H9 (cell line): Measurements from ENCODE around the gene IGFLR1. TPM values are rescaled to one million over a fixed set of nuclear protein-coding genes. Genes with fewer than 3 reads are reported as not detected.

Experiments used
- DNase-seq: peaks from one replicate; pipeline ENCODE4 v3.0.0-alpha.2; 2017
- H2AFZ ChIP-seq: one replicate; pipeline ENCODE4 v1.6.1; 2013; ENCODE audit warnings: mild to moderate bottlenecking, low read length, control low read depth, moderate library complexity
- H2AK5ac ChIP-seq: 2 replicates; pipeline ENCODE4 v1.6.1; 2013; ENCODE audit warnings: low read length, control low read depth, mixed read lengths; ENCODE audit not compliant: insufficient read length
- H2BK120ac ChIP-seq: one replicate; pipeline ENCODE4 v1.6.1; 2013; ENCODE audit warnings: low read depth, mild to moderate bottlenecking, low read length, control low read depth, inconsistent platforms; ENCODE audit not compliant: poor library complexity, severe bottlenecking
- H2BK12ac ChIP-seq: 2 replicates; pipeline ENCODE4 v1.6.1; 2013; ENCODE audit warnings: low read length, control low read depth, mixed read lengths, low read depth; ENCODE audit not compliant: insufficient read length
- H2BK15ac ChIP-seq: 2 replicates; pipeline ENCODE4 v1.6.1; 2013; ENCODE audit warnings: low read depth, low read length, control low read depth
- H2BK20ac ChIP-seq: one replicate; pipeline ENCODE4 v1.6.1; 2013; ENCODE audit warnings: low read depth, mild to moderate bottlenecking, low read length, control low read depth, inconsistent platforms; ENCODE audit not compliant: poor library complexity, severe bottlenecking
- H2BK5ac ChIP-seq: 2 replicates; pipeline ENCODE4 v1.6.1; 2013; ENCODE audit warnings: low read length, control low read depth, mixed read lengths; ENCODE audit not compliant: insufficient read length
- H3K14ac ChIP-seq: 2 replicates; pipeline ENCODE4 v1.6.1; 2013; ENCODE audit warnings: low read length, control low read depth; ENCODE audit not compliant: insufficient read depth
- H3K18ac ChIP-seq: 2 replicates; pipeline ENCODE4 v1.6.1; 2013; ENCODE audit warnings: low read depth, mild to moderate bottlenecking, mixed read lengths, low read length, control low read depth; ENCODE audit not compliant: insufficient read length
- H3K23ac ChIP-seq: 2 replicates; pipeline ENCODE4 v1.6.1; 2013; ENCODE audit warnings: low read length, control low read depth, mixed read lengths, low read depth; ENCODE audit not compliant: insufficient read length
- H3K23me2 ChIP-seq: 2 replicates; pipeline ENCODE4 v1.6.1; 2013; ENCODE audit warnings: low read depth, mild to moderate bottlenecking, mixed read lengths, low read length, control low read depth; ENCODE audit not compliant: insufficient read length, poor library complexity, severe bottlenecking
- H3K27ac ChIP-seq: 2 replicates; pipeline ENCODE4 v1.5.1; 2013; ENCODE audit warnings: low read length, control low read depth, mixed read lengths, low read depth; ENCODE audit not compliant: insufficient read length
- H3K27me3 ChIP-seq: 2 replicates; pipeline ENCODE4 v1.6.1; 2013; ENCODE audit warnings: low read length, control low read depth, inconsistent platforms; ENCODE audit not compliant: insufficient read depth
- H3K4ac ChIP-seq: 2 replicates; pipeline ENCODE4 v1.6.1; 2013; ENCODE audit warnings: low read depth, mild to moderate bottlenecking, control low read depth, inconsistent platforms, low read length, moderate library complexity
- H3K4me1 ChIP-seq: 2 replicates; pipeline ENCODE4 v1.6.1; 2013; ENCODE audit warnings: low read length, control low read depth, inconsistent platforms; ENCODE audit not compliant: insufficient read depth
- H3K4me2 ChIP-seq: 2 replicates; pipeline ENCODE4 v1.6.1; 2013; ENCODE audit warnings: low read length, control low read depth, mixed read lengths; ENCODE audit not compliant: insufficient read length, insufficient read depth
- H3K56ac ChIP-seq: 2 replicates; pipeline ENCODE4 v1.6.1; 2013; ENCODE audit warnings: low read depth, mild to moderate bottlenecking, mixed read lengths, low read length, control low read depth; ENCODE audit not compliant: insufficient read length
- H3K79me1 ChIP-seq: 2 replicates; pipeline ENCODE4 v1.6.1; 2013; ENCODE audit warnings: low read depth, mild to moderate bottlenecking, moderate library complexity, low read length, control low read depth, inconsistent platforms; ENCODE audit not compliant: insufficient read depth, poor library complexity, severe bottlenecking
- H3K79me2 ChIP-seq: 2 replicates; pipeline ENCODE4 v1.6.1; 2013; ENCODE audit warnings: low read length, control low read depth, inconsistent platforms; ENCODE audit not compliant: insufficient read depth
- H3K9ac ChIP-seq: 2 replicates; pipeline ENCODE4 v1.6.1; 2013; ENCODE audit warnings: low read length, control low read depth, mixed read lengths; ENCODE audit not compliant: insufficient read length; ENCODE audit errors: extremely low read depth
- H3K9me3 ChIP-seq: one replicate; pipeline ENCODE4 v1.6.1; 2013; ENCODE audit warnings: low read depth, low read length, inconsistent platforms; ENCODE audit not compliant: control insufficient read depth
- H3T11ph ChIP-seq: one replicate; pipeline ENCODE4 v1.6.1; 2013; ENCODE audit warnings: mild to moderate bottlenecking, low read length, control low read depth, inconsistent platforms
- H4K20me1 ChIP-seq: one replicate; pipeline ENCODE4 v1.6.1; 2013; ENCODE audit not compliant: control insufficient read depth, insufficient read length, insufficient read depth
- H4K5ac ChIP-seq: 2 replicates; pipeline ENCODE4 v1.6.1; 2013; ENCODE audit warnings: low read depth, mild to moderate bottlenecking, mixed read lengths, low read length, control low read depth; ENCODE audit not compliant: insufficient read length
- H4K8ac ChIP-seq: replicated peaks from 2 replicates; pipeline ENCODE4 v1.6.1; 2013; ENCODE audit warnings: low read length, control low read depth, mixed read lengths, low read depth; ENCODE audit not compliant: insufficient read length
- H4K91ac ChIP-seq: 2 replicates; pipeline ENCODE4 v1.6.1; 2013; ENCODE audit warnings: low read depth, mild to moderate bottlenecking, moderate library complexity, mixed read lengths, low read length, control low read depth; ENCODE audit not compliant: insufficient read length
- H3K27ac Mint-ChIP-seq, 3 experiments: 2 replicates in 2 of 3; 3 replicates in 1 of 3; pipeline ENCODE4 v1.8.0; 2020 to 2021; ENCODE audit warnings: mixed read lengths in 3 of 3, mild to moderate bottlenecking in 1 of 3, moderate library complexity in 1 of 3
- H3K27me3 Mint-ChIP-seq: 2 replicates; pipeline ENCODE4 v1.8.0; 2021; ENCODE audit warnings: low read depth, mild to moderate bottlenecking, moderate library complexity, mixed read lengths
- H3K36me3 Mint-ChIP-seq, 3 experiments: 2 replicates in 2 of 3; 3 replicates in 1 of 3; pipeline ENCODE4 v1.8.0; 2020 to 2021; ENCODE audit warnings: low read depth in 3 of 3, mixed read lengths in 3 of 3; ENCODE audit not compliant: insufficient read depth in 1 of 3
- H3K4me1 Mint-ChIP-seq, 2 experiments: 2 replicates each; pipeline ENCODE4 v1.8.0; 2020; ENCODE audit warnings: mixed read lengths in 2 of 2
- H3K4me3 Mint-ChIP-seq, 2 experiments: 2 replicates in 1 of 2; 3 replicates in 1 of 2; pipeline ENCODE4 v1.8.0; 2020 to 2021; ENCODE audit warnings: mild to moderate bottlenecking in 2 of 2, mixed read lengths in 2 of 2, moderate library complexity in 1 of 2
- H3K9me3 Mint-ChIP-seq, 2 experiments: 2 replicates in 1 of 2; 3 replicates in 1 of 2; pipeline ENCODE4 v1.8.0; 2020; ENCODE audit warnings: mild to moderate bottlenecking in 2 of 2, mixed read lengths in 2 of 2, moderate library complexity in 1 of 2
- CTCF ChIP-seq: fragments of 200-600 bp; sonication (generic); conservative IDR thresholded peaks from 3 replicates; pipeline ENCODE4 v1.8.0; 2021; ENCODE audit warnings: antibody characterized with exemption, mild to moderate bottlenecking
- WGBS: extraction: QIAGEN DNeasy Blood & Tissue Kit; methylation state at CpG from one replicate; pipeline ENCODE4 v1.1.7; 2013; ENCODE audit warnings: missing lambda C conversion rate, low lambda C conversion rate, mixed read lengths; ENCODE audit not compliant: insufficient read length; ENCODE audit errors: extremely low coverage; 5-methylcytosine and 5-hydroxymethylcytosine counted together
- total RNA-seq: library from RNA; stranded (reverse); gene quantifications from 2 replicates; pipeline ENCODE4 v1.2.1, GENCODE V29; 2021

Gene IGFLR1
- total RNA-seq, 1 experiment from 2014 or later, result 2.9 TPM

GRCh38 chr19:35751839-35752745, 9.8 kb upstream of the IGFLR1 start:
- Histone ChIP-seq H2BK5ac (no peak overlapping the region), H3K79me1 (no peaks in the 10 kb centered on the region), H3K9me3 (no peaks in the 10 kb centered on the region), H3K56ac (no peak overlapping the region), H3K4me1 (no peaks in the 10 kb centered on the region), H3K18ac (no peak overlapping the region), H2AK5ac (no peak overlapping the region), H3K4me2 (no peak overlapping the region), H3K14ac (no peak overlapping the region), H3K27ac (no peak overlapping the region), H3K4ac (no peak overlapping the region), H2BK20ac (no peak overlapping the region), H3K23me2 (peaks cover 13% of the 10 kb centered on the region), H4K8ac (no peak overlapping the region), H3K9ac (no peak overlapping the region), H2BK15ac (no peak overlapping the region), H4K5ac (no peak overlapping the region), H2BK120ac (no peak overlapping the region), H2BK12ac (no peak overlapping the region), H3K79me2 (no peaks in the 10 kb centered on the region), H3K27me3 (no peaks in the 10 kb centered on the region), H3K23ac (no peak overlapping the region), H4K91ac (no peak overlapping the region), H3T11ph (no peak overlapping the region), H2AFZ (no peak overlapping the region), H4K20me1 (no peaks in the 10 kb centered on the region)
- DNase-seq, result no peak
- Mint-ChIP-seq H3K27ac (no peak overlapping the region), H3K4me1 (peaks cover 15 to 23% of the 10 kb centered on the region in 2 experiments), H3K4me3 (no peak overlapping the region), H3K9me3 (no peaks in the 10 kb centered on the region), H3K36me3 (peaks cover 0 to 7% (median 6%) of the 10 kb centered on the region in 3 experiments; a peak in 3 of 7 replicates), H3K27me3 (peaks cover 7% of the 10 kb centered on the region)
- no CpG with 5 or more reads among the region's 14 CpGs for WGBS
- no peak for TF ChIP-seq CTCF
